H9 (cell line): ENCODE measurements around the gene TMEM116. TPM values are rescaled to one million over a fixed set of nuclear protein-coding genes. Genes with fewer than 3 reads are reported as not detected.

ENCODE experiments used
- DNase-seq: peaks from one replicate; pipeline ENCODE4 v3.0.0-alpha.2; 2017
- H2AFZ ChIP-seq: one replicate; pipeline ENCODE4 v1.6.1; 2013; ENCODE audit warnings: mild to moderate bottlenecking, low read length, control low read depth, moderate library complexity
- H2AK5ac ChIP-seq: 2 replicates; pipeline ENCODE4 v1.6.1; 2013; ENCODE audit warnings: low read length, control low read depth, mixed read lengths; ENCODE audit not compliant: insufficient read length
- H2BK120ac ChIP-seq: one replicate; pipeline ENCODE4 v1.6.1; 2013; ENCODE audit warnings: low read depth, mild to moderate bottlenecking, low read length, control low read depth, inconsistent platforms; ENCODE audit not compliant: poor library complexity, severe bottlenecking
- H2BK12ac ChIP-seq: 2 replicates; pipeline ENCODE4 v1.6.1; 2013; ENCODE audit warnings: low read length, control low read depth, mixed read lengths, low read depth; ENCODE audit not compliant: insufficient read length
- H2BK15ac ChIP-seq: 2 replicates; pipeline ENCODE4 v1.6.1; 2013; ENCODE audit warnings: low read depth, low read length, control low read depth
- H2BK20ac ChIP-seq: one replicate; pipeline ENCODE4 v1.6.1; 2013; ENCODE audit warnings: low read depth, mild to moderate bottlenecking, low read length, control low read depth, inconsistent platforms; ENCODE audit not compliant: poor library complexity, severe bottlenecking
- H2BK5ac ChIP-seq: 2 replicates; pipeline ENCODE4 v1.6.1; 2013; ENCODE audit warnings: low read length, control low read depth, mixed read lengths; ENCODE audit not compliant: insufficient read length
- H3K14ac ChIP-seq: 2 replicates; pipeline ENCODE4 v1.6.1; 2013; ENCODE audit warnings: low read length, control low read depth; ENCODE audit not compliant: insufficient read depth
- H3K18ac ChIP-seq: 2 replicates; pipeline ENCODE4 v1.6.1; 2013; ENCODE audit warnings: low read depth, mild to moderate bottlenecking, mixed read lengths, low read length, control low read depth; ENCODE audit not compliant: insufficient read length
- H3K23ac ChIP-seq: 2 replicates; pipeline ENCODE4 v1.6.1; 2013; ENCODE audit warnings: low read length, control low read depth, mixed read lengths, low read depth; ENCODE audit not compliant: insufficient read length
- H3K23me2 ChIP-seq: 2 replicates; pipeline ENCODE4 v1.6.1; 2013; ENCODE audit warnings: low read depth, mild to moderate bottlenecking, mixed read lengths, low read length, control low read depth; ENCODE audit not compliant: insufficient read length, poor library complexity, severe bottlenecking
- H3K27ac ChIP-seq: 2 replicates; pipeline ENCODE4 v1.5.1; 2013; ENCODE audit warnings: low read length, control low read depth, mixed read lengths, low read depth; ENCODE audit not compliant: insufficient read length
- H3K27me3 ChIP-seq: 2 replicates; pipeline ENCODE4 v1.6.1; 2013; ENCODE audit warnings: low read length, control low read depth, inconsistent platforms; ENCODE audit not compliant: insufficient read depth
- H3K4ac ChIP-seq: 2 replicates; pipeline ENCODE4 v1.6.1; 2013; ENCODE audit warnings: low read depth, mild to moderate bottlenecking, control low read depth, inconsistent platforms, low read length, moderate library complexity
- H3K4me1 ChIP-seq: 2 replicates; pipeline ENCODE4 v1.6.1; 2013; ENCODE audit warnings: low read length, control low read depth, inconsistent platforms; ENCODE audit not compliant: insufficient read depth
- H3K4me2 ChIP-seq: 2 replicates; pipeline ENCODE4 v1.6.1; 2013; ENCODE audit warnings: low read length, control low read depth, mixed read lengths; ENCODE audit not compliant: insufficient read length, insufficient read depth
- H3K56ac ChIP-seq: 2 replicates; pipeline ENCODE4 v1.6.1; 2013; ENCODE audit warnings: low read depth, mild to moderate bottlenecking, mixed read lengths, low read length, control low read depth; ENCODE audit not compliant: insufficient read length
- H3K79me1 ChIP-seq: 2 replicates; pipeline ENCODE4 v1.6.1; 2013; ENCODE audit warnings: low read depth, mild to moderate bottlenecking, moderate library complexity, low read length, control low read depth, inconsistent platforms; ENCODE audit not compliant: insufficient read depth, poor library complexity, severe bottlenecking
- H3K79me2 ChIP-seq: 2 replicates; pipeline ENCODE4 v1.6.1; 2013; ENCODE audit warnings: low read length, control low read depth, inconsistent platforms; ENCODE audit not compliant: insufficient read depth
- H3K9ac ChIP-seq: 2 replicates; pipeline ENCODE4 v1.6.1; 2013; ENCODE audit warnings: low read length, control low read depth, mixed read lengths; ENCODE audit not compliant: insufficient read length; ENCODE audit errors: extremely low read depth
- H3K9me3 ChIP-seq: one replicate; pipeline ENCODE4 v1.6.1; 2013; ENCODE audit warnings: low read depth, low read length, inconsistent platforms; ENCODE audit not compliant: control insufficient read depth
- H3T11ph ChIP-seq: one replicate; pipeline ENCODE4 v1.6.1; 2013; ENCODE audit warnings: mild to moderate bottlenecking, low read length, control low read depth, inconsistent platforms
- H4K20me1 ChIP-seq: one replicate; pipeline ENCODE4 v1.6.1; 2013; ENCODE audit not compliant: control insufficient read depth, insufficient read length, insufficient read depth
- H4K5ac ChIP-seq: 2 replicates; pipeline ENCODE4 v1.6.1; 2013; ENCODE audit warnings: low read depth, mild to moderate bottlenecking, mixed read lengths, low read length, control low read depth; ENCODE audit not compliant: insufficient read length
- H4K8ac ChIP-seq: replicated peaks from 2 replicates; pipeline ENCODE4 v1.6.1; 2013; ENCODE audit warnings: low read length, control low read depth, mixed read lengths, low read depth; ENCODE audit not compliant: insufficient read length
- H4K91ac ChIP-seq: 2 replicates; pipeline ENCODE4 v1.6.1; 2013; ENCODE audit warnings: low read depth, mild to moderate bottlenecking, moderate library complexity, mixed read lengths, low read length, control low read depth; ENCODE audit not compliant: insufficient read length
- H3K27ac Mint-ChIP-seq, 3 experiments: 2 replicates in 2 of 3; 3 replicates in 1 of 3; pipeline ENCODE4 v1.8.0; 2020 to 2021; ENCODE audit warnings: mixed read lengths in 3 of 3, mild to moderate bottlenecking in 1 of 3, moderate library complexity in 1 of 3
- H3K27me3 Mint-ChIP-seq: 2 replicates; pipeline ENCODE4 v1.8.0; 2021; ENCODE audit warnings: low read depth, mild to moderate bottlenecking, moderate library complexity, mixed read lengths
- H3K36me3 Mint-ChIP-seq, 3 experiments: 2 replicates in 2 of 3; 3 replicates in 1 of 3; pipeline ENCODE4 v1.8.0; 2020 to 2021; ENCODE audit warnings: low read depth in 3 of 3, mixed read lengths in 3 of 3; ENCODE audit not compliant: insufficient read depth in 1 of 3
- H3K4me1 Mint-ChIP-seq, 2 experiments: 2 replicates each; pipeline ENCODE4 v1.8.0; 2020; ENCODE audit warnings: mixed read lengths in 2 of 2
- H3K4me3 Mint-ChIP-seq, 2 experiments: 2 replicates in 1 of 2; 3 replicates in 1 of 2; pipeline ENCODE4 v1.8.0; 2020 to 2021; ENCODE audit warnings: mild to moderate bottlenecking in 2 of 2, mixed read lengths in 2 of 2, moderate library complexity in 1 of 2
- H3K9me3 Mint-ChIP-seq, 2 experiments: 2 replicates in 1 of 2; 3 replicates in 1 of 2; pipeline ENCODE4 v1.8.0; 2020; ENCODE audit warnings: mild to moderate bottlenecking in 2 of 2, mixed read lengths in 2 of 2, moderate library complexity in 1 of 2
- WGBS: extraction: QIAGEN DNeasy Blood & Tissue Kit; methylation state at CpG from one replicate; pipeline ENCODE4 v1.1.7; 2013; ENCODE audit warnings: missing lambda C conversion rate, low lambda C conversion rate, mixed read lengths; ENCODE audit not compliant: insufficient read length; ENCODE audit errors: extremely low coverage; 5-methylcytosine and 5-hydroxymethylcytosine counted together
- total RNA-seq: library from RNA; stranded (reverse); gene quantifications from 2 replicates; pipeline ENCODE4 v1.2.1, GENCODE V29; 2021
- TF ChIP-seq, protein P1 (sequence below): fragments of 200-600 bp; sonication (generic); conservative IDR thresholded peaks from 3 replicates; pipeline ENCODE4 v1.8.0; 2021; ENCODE audit warnings: antibody characterized with exemption, mild to moderate bottlenecking

The TMEM116 gene
- total RNA-seq, 1 experiment from 2014 or later: 10.8 TPM

DNA sequence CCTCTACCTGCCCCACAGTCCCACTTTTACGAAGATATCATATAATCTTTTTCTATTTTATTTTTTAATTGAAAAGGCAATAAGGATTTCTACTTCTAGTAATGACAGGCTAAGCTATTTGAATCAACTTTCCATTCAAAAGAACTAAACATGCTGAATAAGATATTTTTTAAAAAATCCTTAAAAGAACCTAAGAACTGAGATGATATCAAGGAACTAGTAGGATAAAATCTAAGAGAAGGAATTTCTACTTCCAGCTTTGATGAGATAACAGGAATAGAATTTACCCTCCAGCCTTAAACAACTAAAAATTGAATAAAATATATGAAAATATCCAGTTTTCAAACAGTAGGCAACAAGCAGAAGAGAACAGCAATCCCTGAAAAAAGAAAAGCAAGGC lies 69.0 kb downstream of the TMEM116 start:
- Histone ChIP-seq H4K8ac (no peak overlapping the region), H3K56ac (no peak overlapping the region), H2BK120ac (no peak overlapping the region), H3K27ac (no peak overlapping the region), H3K9me3 (no peaks in the 10 kb centered on the region), H3K23me2 (no peaks in the 10 kb centered on the region), H3K9ac (no peak overlapping the region), H4K5ac (no peak overlapping the region), H3T11ph (no peak overlapping the region), H2BK12ac (no peak overlapping the region), H3K79me1 (no peaks in the 10 kb centered on the region), H3K18ac (no peak overlapping the region), H2AFZ (no peak overlapping the region), H4K20me1 (no peaks in the 10 kb centered on the region), H2BK5ac (no peak overlapping the region), H3K79me2 (no peaks in the 10 kb centered on the region), H3K27me3 (no peaks in the 10 kb centered on the region), H4K91ac (no peak overlapping the region), H3K14ac (no peak overlapping the region), H3K4me1 (no peaks in the 10 kb centered on the region), H2BK20ac (no peak overlapping the region), H3K23ac (no peak overlapping the region), H2AK5ac (no peak overlapping the region), H3K4me2 (no peak overlapping the region), H3K4ac (no peak overlapping the region), H2BK15ac (no peak overlapping the region)
- DNase-seq: no peak
- no CpG with 5 or more reads among the region's 1 CpG for WGBS
- Mint-ChIP-seq H3K4me1 (peaks cover 5% of the 10 kb centered on the region in 2 experiments), H3K27me3 (no peaks in the 10 kb centered on the region; the same call in 1 of the 2 replicates), H3K4me3 (no peak overlapping the region; a peak in 1 of 5 replicates), H3K27ac (peak overlapping the region in 1 of 3 experiments; percentile 83; a peak in 1 of 7 replicates), H3K9me3 (no peaks in the 10 kb centered on the region; a peak in 1 of 5 replicates), H3K36me3 (no peaks in the 10 kb centered on the region)
- TF ChIP-seq, protein P1, sequence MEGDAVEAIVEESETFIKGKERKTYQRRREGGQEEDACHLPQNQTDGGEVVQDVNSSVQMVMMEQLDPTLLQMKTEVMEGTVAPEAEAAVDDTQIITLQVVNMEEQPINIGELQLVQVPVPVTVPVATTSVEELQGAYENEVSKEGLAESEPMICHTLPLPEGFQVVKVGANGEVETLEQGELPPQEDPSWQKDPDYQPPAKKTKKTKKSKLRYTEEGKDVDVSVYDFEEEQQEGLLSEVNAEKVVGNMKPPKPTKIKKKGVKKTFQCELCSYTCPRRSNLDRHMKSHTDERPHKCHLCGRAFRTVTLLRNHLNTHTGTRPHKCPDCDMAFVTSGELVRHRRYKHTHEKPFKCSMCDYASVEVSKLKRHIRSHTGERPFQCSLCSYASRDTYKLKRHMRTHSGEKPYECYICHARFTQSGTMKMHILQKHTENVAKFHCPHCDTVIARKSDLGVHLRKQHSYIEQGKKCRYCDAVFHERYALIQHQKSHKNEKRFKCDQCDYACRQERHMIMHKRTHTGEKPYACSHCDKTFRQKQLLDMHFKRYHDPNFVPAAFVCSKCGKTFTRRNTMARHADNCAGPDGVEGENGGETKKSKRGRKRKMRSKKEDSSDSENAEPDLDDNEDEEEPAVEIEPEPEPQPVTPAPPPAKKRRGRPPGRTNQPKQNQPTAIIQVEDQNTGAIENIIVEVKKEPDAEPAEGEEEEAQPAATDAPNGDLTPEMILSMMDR: no peak
